ENCODE data around the gene SYT7.

The SYT7 gene

DNA sequence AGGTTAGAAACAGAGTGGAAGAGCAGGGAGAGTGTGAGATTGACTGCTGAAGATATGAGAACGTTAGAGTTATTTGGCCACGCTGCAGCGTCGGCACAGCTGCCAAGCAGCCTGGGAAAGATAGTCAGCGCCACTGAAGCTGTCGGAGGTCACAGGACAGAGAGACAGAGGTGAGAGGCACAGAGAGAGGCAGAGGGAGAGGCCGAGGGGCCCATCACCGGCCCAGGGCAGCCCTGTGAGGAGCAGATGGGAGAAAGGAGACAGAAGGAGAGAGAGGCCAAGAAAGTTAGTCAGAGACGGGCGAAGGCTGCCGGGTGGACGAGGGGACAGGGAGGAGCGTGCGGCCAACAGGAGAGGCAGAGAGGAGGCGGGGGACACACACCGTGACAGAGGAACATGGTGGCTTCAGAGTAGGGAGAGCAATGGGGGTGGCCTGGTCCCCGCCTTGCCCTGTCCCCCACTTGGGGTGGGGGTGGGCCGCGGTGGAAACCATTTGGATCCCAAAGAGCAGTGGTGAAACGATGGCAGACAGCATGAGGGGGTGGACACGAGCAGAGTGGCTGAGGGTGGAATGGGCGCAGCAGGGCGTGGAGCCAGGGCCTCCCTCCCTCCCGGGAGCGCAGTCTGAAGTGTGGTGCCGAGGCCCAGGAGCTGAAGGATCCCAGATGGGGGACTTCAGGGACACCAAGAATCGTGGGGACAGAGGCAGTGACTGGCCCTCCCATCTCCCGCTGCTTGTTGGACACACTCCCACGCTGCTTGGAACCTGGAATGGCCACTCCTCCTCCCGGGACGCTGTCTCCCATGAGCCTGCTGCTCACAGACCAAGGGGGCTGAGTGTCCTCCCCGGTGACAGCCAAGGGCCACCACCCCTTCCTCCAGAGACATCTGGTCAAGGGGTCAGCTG lies 45.7 kb downstream of the SYT7 start:
- no peak for DNase-seq

DNA sequence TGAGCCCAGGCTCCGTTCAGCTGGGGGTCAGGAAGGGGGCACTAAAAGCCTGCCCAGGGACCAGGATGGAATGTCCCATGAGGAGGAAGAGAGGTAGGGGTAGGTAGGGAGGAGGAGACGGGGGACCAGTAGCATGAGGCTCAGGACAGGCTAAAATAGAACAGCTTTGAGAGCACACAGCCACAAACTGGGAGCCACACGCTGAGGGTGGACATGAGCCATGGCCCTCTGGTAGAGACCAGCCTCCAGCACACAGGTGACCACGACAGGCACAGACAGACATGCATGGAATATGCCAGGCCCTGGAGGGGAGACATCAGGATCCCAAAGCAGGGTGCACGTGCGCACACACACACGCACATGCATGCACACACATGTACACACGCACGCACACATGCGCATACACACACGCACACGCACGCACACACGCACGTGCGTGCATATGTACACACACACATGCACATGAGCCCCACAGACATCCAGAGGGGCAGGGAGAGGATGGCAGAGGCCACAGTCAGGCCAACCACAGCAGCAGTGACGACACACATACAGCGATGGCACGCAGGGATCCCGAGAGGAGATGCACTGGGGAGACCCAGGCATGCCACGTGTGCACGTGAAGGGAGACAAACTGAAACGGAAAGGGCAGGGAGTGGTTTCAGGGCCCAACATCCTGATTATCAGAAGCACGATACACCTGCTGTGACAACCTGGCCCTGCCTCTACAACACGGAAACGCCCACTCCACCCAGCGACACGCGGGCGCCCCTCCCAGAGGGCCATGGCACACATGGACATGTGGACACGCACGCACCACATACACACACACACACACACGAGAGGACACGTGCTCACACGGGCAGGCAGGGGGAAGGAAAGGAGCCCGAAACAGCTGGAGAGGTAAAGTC lies 46.6 kb downstream of the SYT7 start:
- no peak for DNase-seq

DNA sequence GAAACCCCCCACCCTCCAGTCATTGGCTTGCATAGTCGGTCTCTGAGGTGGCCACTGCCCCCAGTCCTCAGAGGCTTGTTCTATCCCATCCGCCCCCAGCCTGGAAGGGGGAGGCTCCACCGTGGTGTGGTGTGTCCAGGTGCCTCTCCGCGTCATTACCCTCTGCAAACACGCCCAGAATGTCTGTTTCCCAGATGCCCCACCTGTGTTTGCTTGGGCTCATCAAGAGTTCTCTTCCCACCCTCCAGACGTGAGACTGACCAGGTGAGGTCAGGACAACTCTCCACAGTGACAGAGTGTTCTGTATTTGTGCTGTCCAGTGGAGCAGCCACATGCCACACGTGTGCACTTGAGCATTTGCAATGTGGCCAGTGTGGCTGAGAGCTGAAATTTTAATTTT lies 47.5 kb downstream of the SYT7 start:
- DNase-seq: no peak

DNA sequence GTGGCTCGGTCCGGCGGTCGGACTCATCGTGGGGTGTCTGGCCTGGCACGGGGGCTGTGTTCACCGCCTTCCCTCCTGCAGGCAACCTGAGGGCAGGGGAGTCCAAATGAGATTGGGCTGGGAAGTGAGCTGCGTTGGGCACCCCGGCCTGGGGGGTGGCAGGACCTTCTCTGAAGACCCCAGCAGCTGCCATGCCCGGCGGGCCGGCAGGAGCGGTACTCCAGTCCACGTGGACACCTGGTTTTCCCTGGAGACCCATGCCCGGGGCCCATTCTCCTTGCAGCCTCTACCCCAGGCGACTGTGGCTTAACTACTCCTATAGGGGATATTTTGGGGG lies 47.9 kb downstream of the SYT7 start:
- DNase-seq: no peak

DNA sequence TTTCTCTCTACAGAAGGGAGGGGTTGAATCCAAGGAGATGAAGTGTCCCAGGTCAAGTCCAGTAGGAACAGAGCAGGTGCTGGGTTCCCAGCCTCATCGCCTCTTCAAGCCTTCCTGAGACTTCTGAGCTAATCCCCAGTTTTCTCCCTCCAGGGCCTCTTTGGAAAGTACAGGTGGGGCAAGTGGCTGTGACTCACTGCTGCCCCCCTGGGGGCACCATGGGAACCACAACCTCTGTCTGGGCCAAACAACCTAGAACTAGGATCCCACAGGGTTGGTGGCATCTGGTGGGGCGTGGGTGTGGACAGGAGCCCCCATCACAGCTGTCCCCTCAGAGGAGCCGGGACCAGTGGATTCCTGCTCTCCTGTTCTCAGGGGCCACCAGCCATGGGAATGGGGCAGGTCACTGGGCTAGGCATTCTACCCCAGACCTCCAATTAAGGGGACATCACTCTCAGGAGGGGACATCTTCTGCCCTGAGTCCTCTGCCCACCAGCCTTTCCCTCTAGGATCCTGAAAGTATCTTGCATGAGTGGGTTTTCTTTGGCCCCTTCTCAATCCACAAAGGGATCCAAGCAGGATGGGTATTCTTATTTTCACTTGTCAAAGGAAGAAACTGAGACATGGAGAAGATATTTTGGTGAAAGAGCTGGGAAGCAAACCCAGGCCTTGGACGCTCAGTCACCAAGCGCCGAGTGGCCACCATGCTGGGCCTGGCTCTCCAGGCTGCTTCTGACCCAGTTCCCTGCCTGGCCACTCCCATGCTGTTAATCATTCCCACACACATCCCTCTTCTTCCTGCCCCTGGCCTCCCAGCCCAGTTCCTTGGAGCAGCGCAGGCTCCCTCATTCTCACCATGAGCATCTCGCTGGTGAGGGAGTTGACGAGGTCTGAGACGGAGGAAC lies 48.5 kb downstream of the SYT7 start:
- peak; percentile 24 for DNase-seq

DNA sequence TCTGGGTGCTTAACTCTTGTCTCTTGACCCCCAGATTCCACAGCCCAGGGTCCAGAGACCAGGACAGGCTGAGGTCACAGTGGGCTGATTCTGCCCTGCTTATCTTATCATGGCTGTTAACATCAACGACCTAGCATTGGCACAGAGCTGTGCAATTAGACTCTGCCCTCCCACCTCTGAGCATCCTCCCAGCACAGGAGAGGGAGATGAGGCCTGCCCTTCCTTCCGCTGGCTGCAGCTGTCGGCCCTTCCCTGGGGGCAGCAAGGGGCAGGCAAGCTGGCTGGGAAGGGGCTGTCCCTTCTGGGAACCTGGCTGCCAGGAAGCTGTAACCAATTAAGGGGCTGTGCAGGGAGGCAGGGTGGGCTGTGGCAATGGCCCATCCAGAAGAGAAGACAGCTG lies 49.8 kb downstream of the SYT7 start:
- DNase-seq: no peak

DNA sequence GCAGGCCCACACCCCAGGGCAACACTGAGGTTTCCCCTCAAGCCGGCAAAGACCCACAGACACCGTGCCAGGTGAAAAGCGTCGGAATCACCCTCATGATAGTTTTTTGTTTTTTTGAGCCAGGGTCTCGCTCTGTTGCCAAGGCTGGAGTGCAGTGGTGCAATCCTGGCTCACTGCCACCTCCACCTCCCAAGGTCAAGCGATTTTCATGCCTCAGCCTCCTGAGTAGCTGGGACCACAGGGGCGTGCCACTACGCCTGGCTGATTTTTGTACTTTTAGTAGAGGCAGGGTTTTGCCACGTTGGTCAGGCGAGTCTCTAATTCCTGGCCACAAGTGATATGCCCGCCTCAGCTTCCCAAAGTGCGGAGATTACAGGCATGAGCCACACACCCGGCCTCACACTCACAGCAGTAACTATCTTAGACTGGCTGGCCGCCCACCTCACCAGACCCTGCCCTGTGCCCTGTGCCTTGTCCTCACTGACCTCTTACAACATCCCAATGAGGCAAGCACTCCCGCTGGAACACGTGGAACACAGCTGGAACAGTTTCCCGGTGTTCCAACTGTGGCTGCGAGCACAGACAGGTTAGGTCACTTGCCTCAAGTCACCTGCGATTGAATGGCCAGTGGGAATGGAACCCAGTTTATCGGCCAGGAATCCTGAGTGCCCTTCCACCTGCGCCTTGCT lies 51.2 kb downstream of the SYT7 start:
- no peak for DNase-seq

DNA sequence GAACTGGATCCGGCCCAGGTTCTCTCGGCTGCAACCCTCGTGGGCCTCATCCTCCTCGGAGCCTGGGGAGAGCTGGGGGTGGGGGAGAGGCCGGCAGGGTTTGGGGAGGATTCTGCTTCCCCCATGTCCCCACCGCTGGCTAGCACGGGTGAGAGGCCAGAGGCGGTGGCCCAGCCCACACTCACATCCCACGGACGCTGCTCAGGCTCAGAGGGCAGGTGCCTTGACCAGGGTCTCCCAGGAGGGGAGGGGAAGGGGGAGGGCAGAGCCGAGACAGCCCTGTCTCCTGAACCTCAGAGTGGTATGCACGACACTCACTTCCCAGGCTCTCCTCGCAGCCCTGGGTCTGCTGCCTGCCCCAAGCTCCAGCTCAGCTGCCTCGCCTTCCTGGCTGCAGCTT lies 52.8 kb downstream of the SYT7 start:
- DNase-seq: no peak

DNA sequence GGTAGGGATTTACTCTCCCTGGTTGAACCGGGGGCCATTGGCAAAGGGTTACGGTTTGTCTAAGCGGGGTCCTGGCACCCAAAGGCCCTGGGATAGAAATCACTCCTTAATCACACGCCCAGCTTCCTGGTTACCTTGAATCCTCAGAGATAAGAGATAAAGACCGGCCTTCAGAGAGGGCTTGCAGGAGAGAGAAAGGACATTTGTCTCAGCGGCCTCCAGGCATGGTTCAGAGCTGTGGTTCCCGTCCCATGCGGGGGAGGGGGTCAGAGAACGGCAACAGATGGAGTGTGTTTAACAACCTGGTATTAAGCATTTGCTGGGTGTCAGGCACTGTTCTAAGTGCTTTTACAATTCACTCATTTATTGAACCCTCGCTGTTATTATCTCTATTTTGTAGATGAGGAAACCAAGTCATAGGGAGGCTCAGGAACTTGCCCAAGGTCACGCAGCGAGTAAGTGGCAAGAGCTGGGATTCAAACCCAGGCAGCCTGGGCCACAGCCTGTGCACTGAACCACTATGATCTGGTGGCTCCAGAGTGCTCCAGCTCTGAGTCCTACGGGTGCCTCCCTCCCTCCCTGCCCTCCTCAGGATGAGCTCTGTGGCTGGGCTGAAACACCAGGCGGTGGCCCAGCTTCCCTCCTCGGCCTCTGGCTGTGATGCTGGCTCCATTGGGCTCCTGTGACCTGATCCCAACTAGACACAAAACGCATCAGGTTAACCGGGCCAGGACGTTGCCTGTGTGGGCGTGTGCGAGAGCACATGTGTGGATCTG lies 53.7 kb downstream of the SYT7 start:
- no peak for DNase-seq

DNA sequence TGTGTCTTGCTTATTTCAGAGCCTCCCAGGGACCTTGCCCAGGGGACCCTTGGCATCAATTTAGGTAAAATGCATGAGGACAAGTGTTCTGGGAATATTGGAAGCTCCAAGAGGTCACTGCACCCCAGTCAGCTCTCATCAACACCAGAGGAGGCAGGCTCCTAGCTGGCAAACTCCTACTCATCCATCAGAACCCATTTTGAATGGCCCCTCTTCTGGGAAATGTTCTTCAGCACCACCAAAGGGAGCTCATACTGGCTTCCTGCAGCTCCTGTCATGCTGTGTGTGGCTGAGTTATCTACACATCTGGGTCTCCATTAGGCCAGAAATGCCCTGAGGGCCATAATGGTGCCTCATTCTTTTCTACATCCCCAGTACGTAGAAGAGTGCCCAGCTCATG lies 54.6 kb downstream of the SYT7 start:
- no peak for DNase-seq

DNA sequence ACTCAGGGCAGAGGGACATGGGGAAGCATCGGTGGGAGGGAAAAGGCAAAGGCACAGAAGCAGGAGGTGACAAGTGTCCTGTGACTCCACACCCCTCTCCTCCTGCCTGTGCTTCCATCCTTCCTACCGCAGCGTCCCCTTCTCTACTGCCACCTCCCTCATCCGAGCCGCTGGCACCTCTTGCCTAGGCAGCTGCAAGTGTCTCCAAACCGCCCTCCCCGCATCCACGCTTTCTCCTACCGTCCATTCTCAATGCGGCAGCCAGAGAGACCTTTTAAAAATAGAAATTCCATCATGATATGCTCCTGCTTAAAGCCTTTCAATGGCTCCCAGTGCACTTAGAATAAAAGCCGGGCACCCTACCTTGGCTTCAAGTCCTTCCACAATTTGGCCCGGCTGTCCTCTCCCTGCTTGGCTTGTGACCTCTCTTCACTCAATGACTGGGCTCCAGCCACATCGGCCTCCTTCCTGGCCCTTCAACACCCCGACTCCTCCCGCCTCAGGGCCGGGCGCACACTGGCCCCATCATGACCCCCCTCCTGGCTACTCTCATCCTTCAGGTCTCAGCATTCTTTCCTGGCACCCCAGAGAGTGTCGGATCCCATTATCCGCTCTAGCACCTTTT lies 55.8 kb downstream of the SYT7 start:
- DNase-seq: no peak

DNA sequence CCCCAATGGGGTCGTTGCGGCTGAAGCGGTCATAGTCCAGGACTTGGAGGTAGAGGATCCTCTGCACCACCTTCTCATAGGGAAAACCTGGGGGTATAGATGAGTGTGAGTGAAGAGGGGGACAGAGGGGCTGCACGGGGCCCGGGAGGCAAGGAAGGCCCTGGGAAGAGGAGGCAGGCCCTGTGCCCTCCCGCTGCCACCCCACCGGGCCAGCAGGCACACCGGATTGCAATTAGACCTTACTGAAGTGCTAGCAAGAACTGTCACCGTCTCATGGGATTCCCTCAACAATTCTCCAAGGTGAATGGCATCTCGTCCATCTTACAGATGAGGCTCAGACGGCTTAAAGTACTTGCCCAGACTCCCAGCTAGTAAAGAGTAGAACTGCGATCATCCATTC lies 56.4 kb downstream of the SYT7 start:
- no peak for DNase-seq

DNA sequence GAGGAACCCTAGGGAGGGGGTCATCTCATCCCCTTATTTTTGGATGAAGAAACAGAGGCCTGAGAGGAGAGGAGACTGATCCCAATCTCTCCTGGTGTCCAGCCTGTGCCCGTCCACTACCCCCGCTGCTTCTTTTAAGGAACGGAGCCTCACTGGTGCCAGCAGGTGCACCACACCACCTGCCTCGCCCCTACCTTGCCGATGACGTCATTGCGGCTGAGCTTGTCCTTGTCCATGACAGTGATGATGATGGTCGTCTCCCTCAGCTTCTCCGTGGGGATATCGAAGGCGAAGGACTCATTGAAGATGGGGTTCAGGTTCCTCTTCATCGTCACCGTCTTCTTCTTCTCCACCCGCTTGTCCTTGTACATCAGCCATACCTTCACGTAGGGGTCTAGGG lies 58.0 kb downstream of the SYT7 start:
- no peak for DNase-seq

DNA sequence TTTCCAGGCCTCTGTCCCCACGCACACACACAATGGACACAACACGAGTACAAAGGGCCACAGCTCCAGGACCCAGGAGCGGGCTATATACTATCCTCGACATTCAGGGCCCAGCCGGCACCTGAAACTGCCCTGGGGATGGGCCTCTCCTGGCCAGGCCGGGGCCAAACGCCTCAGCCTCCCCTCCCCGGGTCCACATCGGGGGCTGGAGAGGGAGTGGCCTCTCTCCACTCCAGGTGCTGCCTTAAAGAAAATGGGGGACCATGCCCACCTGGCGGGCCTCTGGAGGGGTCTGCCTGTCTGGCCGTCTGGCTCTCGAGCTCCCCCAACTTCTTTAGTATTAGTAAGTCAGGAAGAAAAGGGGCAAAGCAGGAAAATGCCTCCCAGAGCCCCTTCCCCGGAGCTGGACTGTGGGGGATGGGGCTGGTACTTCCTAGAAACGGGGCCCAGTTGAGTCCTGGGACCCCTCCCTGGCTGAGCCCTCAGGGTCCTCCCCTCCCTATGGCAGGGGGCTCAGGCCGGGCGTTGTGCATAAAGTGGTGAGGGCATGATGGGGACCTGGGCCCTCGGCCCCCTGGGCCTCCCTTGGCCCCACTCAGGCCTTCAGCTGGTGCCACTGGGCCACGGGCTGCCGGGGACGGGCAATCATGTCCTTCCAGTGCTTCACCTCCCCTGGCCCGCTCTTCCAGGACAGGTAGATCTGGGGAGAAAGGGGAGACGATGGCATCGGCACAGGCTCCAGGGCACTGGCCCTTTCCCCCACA lies 62.7 kb downstream of the SYT7 start:
- DNase-seq: no peak

DNA sequence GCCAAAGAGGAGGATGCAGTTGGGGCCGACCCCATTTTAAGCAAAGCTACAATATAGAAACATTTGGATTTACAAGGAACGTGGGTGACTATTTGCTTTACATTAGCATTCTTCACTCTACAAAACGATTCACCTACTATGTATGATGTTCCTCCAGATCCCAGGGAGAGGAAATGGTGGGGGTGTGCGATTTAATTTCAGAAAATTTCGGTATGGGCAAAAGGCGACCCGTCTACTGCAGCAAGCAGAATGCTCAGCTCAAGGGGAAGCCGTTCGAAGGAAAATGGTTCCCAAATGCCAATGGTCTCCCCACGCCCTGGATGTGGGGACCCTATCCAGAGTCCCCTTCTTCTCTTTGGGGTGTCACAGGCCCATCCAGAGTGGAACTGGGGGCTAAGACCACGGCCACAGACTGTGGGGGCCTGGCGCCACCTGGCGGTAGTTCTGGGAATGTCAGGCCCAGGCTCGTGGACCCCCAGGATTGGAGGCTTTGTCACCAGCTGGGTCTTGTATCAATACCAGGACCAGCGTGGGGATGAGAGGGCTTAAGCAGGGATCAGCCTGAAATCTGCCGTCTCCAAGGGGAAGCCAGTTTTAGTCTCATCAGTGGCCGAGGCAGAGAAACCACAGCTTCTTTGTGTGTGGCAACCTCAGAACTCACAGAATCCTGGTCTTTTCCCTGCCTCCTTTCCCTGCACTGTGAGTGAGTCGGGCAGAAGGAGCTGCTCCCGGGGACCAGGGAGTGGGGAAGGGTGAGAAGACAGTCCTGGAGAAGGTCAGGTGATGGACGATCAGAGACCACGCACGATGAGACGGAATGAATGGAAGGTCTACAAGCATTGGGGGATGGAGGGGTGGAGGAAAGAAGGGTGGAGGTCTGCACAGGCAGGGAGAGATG lies 64.0 kb downstream of the SYT7 start:
- DNase-seq: peak; percentile 65

DNA sequence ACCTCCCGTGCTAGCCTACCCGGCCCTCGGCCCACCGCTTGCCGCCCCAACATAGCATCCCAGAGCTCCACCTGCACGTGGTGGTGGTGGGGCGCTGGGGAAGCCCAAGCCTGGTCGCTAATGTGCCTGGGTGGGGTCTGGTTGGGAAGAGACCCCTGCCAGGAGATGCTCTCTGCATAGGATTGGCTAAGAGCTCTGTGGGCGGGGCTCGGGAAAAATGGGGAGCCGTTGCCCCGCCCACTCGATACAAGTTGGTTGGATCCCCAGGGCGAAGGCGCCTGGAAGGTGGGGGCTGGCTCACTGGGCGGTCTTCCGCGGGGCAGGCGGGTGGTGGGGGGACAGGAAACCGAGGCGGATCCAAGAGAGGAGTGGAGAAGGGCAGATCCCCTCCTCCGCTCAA lies 64.7 kb downstream of the SYT7 start:
- DNase-seq: no peak

DNA sequence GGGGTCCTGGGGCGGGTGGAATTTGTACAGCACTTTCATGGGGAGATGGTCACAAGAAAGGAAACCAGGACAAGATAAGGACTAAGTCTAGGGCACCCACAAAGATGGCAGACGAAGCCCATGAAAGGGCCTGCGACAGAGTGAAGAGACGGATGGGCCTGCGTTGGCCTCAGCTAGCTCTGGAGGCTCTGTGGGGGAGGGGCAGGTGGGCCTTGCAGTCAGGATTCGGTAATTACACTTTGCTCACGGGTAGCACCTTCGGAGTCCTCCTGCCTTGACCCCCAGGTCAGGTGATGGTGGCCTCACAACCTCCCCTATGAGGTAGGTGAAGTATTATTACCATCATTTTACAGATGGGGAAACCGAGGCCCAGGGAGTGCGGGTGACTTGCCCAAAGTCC lies 65.2 kb downstream of the SYT7 start:
- no peak for DNase-seq

DNA sequence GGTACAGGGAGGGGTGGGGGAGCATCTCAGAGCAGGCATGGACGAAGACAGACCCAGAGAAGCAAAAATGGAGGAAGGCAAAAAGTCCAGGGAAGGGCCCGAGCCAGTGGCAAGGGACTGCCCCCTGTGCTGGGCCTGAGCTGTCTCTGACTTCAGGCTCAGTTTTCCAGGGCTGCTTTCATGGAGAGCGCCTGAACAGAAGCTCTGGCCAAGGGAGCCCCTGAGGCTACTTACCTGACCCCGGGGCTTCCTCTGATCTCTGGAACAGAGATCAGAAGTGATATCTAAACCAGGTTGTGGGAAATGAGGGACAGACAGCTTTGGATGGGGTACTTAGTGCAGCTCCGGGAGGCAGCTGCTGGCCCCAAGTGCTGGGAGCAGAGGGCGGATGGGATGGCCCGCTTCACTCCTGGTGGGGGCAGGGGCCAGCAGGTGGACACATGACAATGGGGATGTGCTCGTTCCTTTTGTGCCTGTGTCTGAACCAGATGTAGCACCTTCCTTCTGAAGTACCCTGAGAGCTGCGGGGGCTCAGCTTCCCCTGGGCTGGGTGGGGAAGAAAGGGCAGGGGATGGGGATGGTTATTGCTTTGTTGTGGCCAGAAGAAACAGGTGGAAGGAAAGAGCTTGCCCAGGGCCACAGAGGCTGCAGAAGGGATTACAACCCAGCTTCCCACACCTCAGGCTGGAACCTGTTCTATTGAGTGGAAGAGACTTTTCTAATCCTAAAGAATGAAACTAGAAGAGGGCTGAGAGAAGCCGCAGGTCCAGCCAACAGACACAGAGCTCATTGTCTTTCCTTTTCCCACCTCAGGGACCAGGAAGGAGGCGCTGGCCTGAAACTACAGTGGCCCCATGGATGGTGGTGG lies 66.6 kb downstream of the SYT7 start:
- no peak for DNase-seq
